MCF 10A (cell line): ENCODE data around the gene FAU. TPM values are rescaled to one million over a fixed set of nuclear protein-coding genes. Genes with fewer than 3 reads are reported as not detected.

Experiments used
- BruUV-seq: library from RNA; stranded (reverse); fragments of 400-500 nt; replicated peaks from 2 replicates; lab custom pipeline; 2021; lab: Mats Ljungman, UMichigan
- CTCF ChIA-PET: fragments of 300-600 bp; sonication (Branson Sonifier 250); formaldehyde crosslinking; extraction: SDS; loops from one replicate; lab custom pipeline; 2021; ENCODE audit warnings: antibody characterized with exemption, inconsistent platforms; lab: Yijun Ruan, JAX
- POLR2A ChIA-PET: fragments of 300-600, 350-650 bp; sonication (Branson Sonifier 250); formaldehyde crosslinking; extraction: SDS; loops from one replicate; lab custom pipeline; 2020; ENCODE audit warnings: antibody characterized with exemption, inconsistent platforms; lab: Yijun Ruan, JAX
- DNase-seq: peaks from one replicate; pipeline ENCODE4 v3.0.0-alpha.2; 2018; ENCODE audit not compliant: unreplicated experiment
- H3K27ac Mint-ChIP-seq: one replicate; pipeline ENCODE4 v1.8.0; 2022; ENCODE audit warnings: mild to moderate bottlenecking, low read depth, mixed read lengths; ENCODE audit not compliant: unreplicated experiment
- H3K27me3 Mint-ChIP-seq: one replicate; pipeline ENCODE4 v1.8.0; 2022; ENCODE audit warnings: mixed read lengths; ENCODE audit not compliant: insufficient read depth, unreplicated experiment
- H3K36me3 Mint-ChIP-seq: one replicate; pipeline ENCODE4 v1.8.0; 2022; ENCODE audit warnings: mild to moderate bottlenecking, moderate library complexity, mixed read lengths; ENCODE audit not compliant: insufficient read depth, unreplicated experiment
- H3K4me1 Mint-ChIP-seq: one replicate; pipeline ENCODE4 v1.8.0; 2022; ENCODE audit warnings: mixed read lengths; ENCODE audit not compliant: insufficient read depth, unreplicated experiment
- H3K4me3 Mint-ChIP-seq: one replicate; pipeline ENCODE4 v1.8.0; 2022; ENCODE audit warnings: mild to moderate bottlenecking, moderate library complexity, mixed read lengths; ENCODE audit not compliant: unreplicated experiment
- H3K9me3 Mint-ChIP-seq: one replicate; pipeline ENCODE4 v1.8.0; 2022; ENCODE audit warnings: mixed read lengths; ENCODE audit not compliant: unreplicated experiment
- CTCF ChIP-seq: fragments of 200-600 bp; IDR thresholded peaks from one replicate; pipeline ENCODE4 v1.8.0; 2022; ENCODE audit warnings: antibody characterized with exemption, mild to moderate bottlenecking; ENCODE audit not compliant: unreplicated experiment
- intact Hi-C: fragments of 100-400 bp; cut with micrococcal nuclease; formaldehyde crosslinking; loops from 2 replicates; pipeline ENCODE4 v1.14.1; 2022
- total RNA-seq: library from RNA; stranded (reverse); gene quantifications from 2 replicates; pipeline ENCODE4 v1.2.3, GENCODE V29; 2022

FAU gene
- total RNA-seq, 1 experiment from 2014 or later: 1,049 TPM

- H3K4me3 Mint-ChIP-seq: no peak overlapping the region
- H3K9me3 Mint-ChIP-seq: no peaks in the 10 kb centered on the region
- TF ChIP-seq CTCF: no peak
- ChIA-PET POLR2A (interaction anchor here (1.6 to 2.5 kb wide), 2 partner anchors 10 to 55 kb away, joined by 3 to 9 read pairs; partner anchors contain the start of genes CAPN1 and ZNHIT2), CTCF (interaction anchor here (1.3 kb wide), 1 partner anchor 208 kb away, joined by 4 read pairs; no protein-coding TSS in a partner anchor)
- intact Hi-C loops: no loop called here
- DNase-seq: no peak
- H3K27ac Mint-ChIP-seq: no peak overlapping the region
- peaks cover 65% of the 10 kb centered on the region for H3K36me3 Mint-ChIP-seq
- peaks cover 6% of the 10 kb centered on the region for H3K4me1 Mint-ChIP-seq
- H3K27me3 Mint-ChIP-seq: no peaks in the 10 kb centered on the region
- no TSS peak for BruUV-seq
Observed at GRCh38 chr11:65126624-65127274, 4.8 kb upstream of the FAU start.

- CTCF ChIA-PET: interaction anchor here (0.8 kb wide), 1 partner anchor 291 kb away, joined by 4 read pairs; no protein-coding TSS in a partner anchor
- H3K27me3 Mint-ChIP-seq: no peaks in the 10 kb centered on the region
- no peak overlapping the region for H3K27ac Mint-ChIP-seq
- peaks cover 6% of the 10 kb centered on the region for H3K4me1 Mint-ChIP-seq
- POLR2A ChIA-PET: interaction anchor here (0.7 to 6.5 kb wide), 2 partner anchors 8 to 15 kb away, joined by 3 to 138 read pairs; partner anchors contain the start of gene SYVN1
- no peak for DNase-seq
- TF ChIP-seq CTCF: no peak
- intact Hi-C loops: no loop called here
- H3K9me3 Mint-ChIP-seq: no peaks in the 10 kb centered on the region
- no TSS peak for BruUV-seq
- no peak overlapping the region for H3K4me3 Mint-ChIP-seq
- H3K36me3 Mint-ChIP-seq: peaks cover 65% of the 10 kb centered on the region
Observed at GRCh38 chr11:65125197-65126056, 3.5 kb upstream of the FAU start.

- Mint-ChIP-seq H3K4me3 (no peak overlapping the region), H3K27me3 (no peaks in the 10 kb centered on the region), H3K9me3 (no peaks in the 10 kb centered on the region), H3K27ac (peak overlapping the region; percentile 67), H3K36me3 (peaks cover 65% of the 10 kb centered on the region), H3K4me1 (peaks cover 6% of the 10 kb centered on the region)
- POLR2A ChIA-PET: interaction anchor here (0.6 to 8.8 kb wide), 5 partner anchors 9 to 1220 kb away, joined by 3 to 138 read pairs (median 4); partner anchors contain the start of genes CAPN1, POLA2 and SYVN1
- intact Hi-C loops: no loop called here
- CTCF ChIA-PET: interaction anchor here (1.0 to 1.1 kb wide), 2 partner anchors 58 to 129 kb away, joined by 3 to 4 read pairs; no protein-coding TSS in a partner anchor
- no TSS peak for BruUV-seq
- no peak for DNase-seq
- TF ChIP-seq CTCF: no peak
Observed at GRCh38 chr11:65124480-65125196, 2.7 kb upstream of the FAU start.
